ENCODE measurements around the gene NOTCH1. TPM values are rescaled to one million over a fixed set of nuclear protein-coding genes. Genes with fewer than 3 reads are reported as not detected.

Gene NOTCH1
- total and polyA plus RNA-seq, 5 donors from 2014 or later, result 1.2 to 52.3 (median 1.6) TPM

GRCh38 chr9:136550439-136551289 is 4.8 kb upstream of the NOTCH1 start:
- Mint-ChIP-seq H3K27me3 (peaks cover 6% of the 10 kb centered on the region), H3K27ac (no peak overlapping the region), H3K4me1 (peaks cover 0 to 19% (median 5%) of the 10 kb centered on the region in 4 donors), H3K4me3 (no peak overlapping the region), H3K36me3 (no peaks in the 10 kb centered on the region), H3K9me3 (no peaks in the 10 kb centered on the region)
- Histone ChIP-seq H3K4me3 (ENCODE audit: low read depth, low read length) (no peak overlapping the region), H3K9me3 (ENCODE audit: control insufficient read depth in 2 of 2, low read length in 2 of 2) (no peaks in the 10 kb centered on the region), H3K4me1 (ENCODE audit: control insufficient read depth, insufficient read depth, low read length, poor library complexity, severe bottlenecking) (peaks cover 21% of the 10 kb centered on the region), H3K27ac (ENCODE audit: insufficient read depth, low read length, poor library complexity, severe bottlenecking) (no peak overlapping the region), H3K27me3 (ENCODE audit: control insufficient read depth, insufficient read depth, low read length) (no peaks in the 10 kb centered on the region), H3K36me3 (ENCODE audit: control insufficient read depth, insufficient read depth, low read length) (no peaks in the 10 kb centered on the region)
- DNase-seq (no peak), ATAC-seq (ENCODE audit: low read depth in 2 of 2) (no peak)

GRCh38 chr9:136549010-136549980 is 3.4 kb upstream of the NOTCH1 start:
- Mint-ChIP-seq H3K27me3 (peaks cover 6% of the 10 kb centered on the region), H3K4me1 (peaks cover 0 to 24% (median 5%) of the 10 kb centered on the region in 4 donors), H3K9me3 (no peaks in the 10 kb centered on the region), H3K4me3 (peak overlapping the region in 2 of 4 donors; percentile 8 to 78), H3K36me3 (no peaks in the 10 kb centered on the region), H3K27ac (no peak overlapping the region)
- Histone ChIP-seq H3K36me3 (ENCODE audit: control insufficient read depth, insufficient read depth, low read length) (no peaks in the 10 kb centered on the region), H3K4me3 (ENCODE audit: low read depth, low read length) (no peak overlapping the region), H3K9me3 (ENCODE audit: control insufficient read depth in 2 of 2, low read length in 2 of 2) (no peaks in the 10 kb centered on the region), H3K4me1 (ENCODE audit: control insufficient read depth, insufficient read depth, low read length, poor library complexity, severe bottlenecking) (peaks cover 30% of the 10 kb centered on the region), H3K27me3 (ENCODE audit: control insufficient read depth, insufficient read depth, low read length) (no peaks in the 10 kb centered on the region), H3K27ac (ENCODE audit: insufficient read depth, low read length, poor library complexity, severe bottlenecking) (no peak overlapping the region)
- no peak for ATAC-seq (ENCODE audit: low read depth in 2 of 2)
- no peak for DNase-seq

- H3K4me1 Mint-ChIP-seq, result peaks cover 0 to 40% (median 10%) of the 10 kb centered on the region in 4 donors
- H3K27ac Mint-ChIP-seq, result peak overlapping the region in 1 of 3 donors; percentile 86
These were observed 1.8 kb upstream of the NOTCH1 start for GRCh38 chr9:136547508-136548215.

GRCh38 chr9:136546697-136547501 is 1.1 kb upstream of the NOTCH1 start:
- H3K27ac Mint-ChIP-seq, result peak overlapping the region in 1 of 3 donors; percentile 62
- no peaks in the 10 kb centered on the region for H3K27me3 ChIP-seq (ENCODE audit: control insufficient read depth, insufficient read depth, low read length)
- H3K4me1 Mint-ChIP-seq, result peaks cover 0 to 37% (median 8%) of the 10 kb centered on the region in 4 donors
- ATAC-seq (ENCODE audit: low read depth in 2 of 2), result peak; percentile 21
- H3K9me3 Mint-ChIP-seq, result no peaks in the 10 kb centered on the region
- H3K4me1 ChIP-seq (ENCODE audit: control insufficient read depth, insufficient read depth, low read length, poor library complexity, severe bottlenecking), result peaks cover 49% of the 10 kb centered on the region
- peak; percentile 34 to 80 (median 45) for DNase-seq
- H3K27ac ChIP-seq (ENCODE audit: insufficient read depth, low read length, poor library complexity, severe bottlenecking), result peak overlapping the region; percentile 33
- H3K4me3 ChIP-seq (ENCODE audit: low read depth, low read length), result no peak overlapping the region
- H3K36me3 ChIP-seq (ENCODE audit: control insufficient read depth, insufficient read depth, low read length), result peaks cover 3% of the 10 kb centered on the region
- no peaks in the 10 kb centered on the region for H3K36me3 Mint-ChIP-seq
- peaks cover under 1% of the 10 kb centered on the region for H3K27me3 Mint-ChIP-seq
- H3K4me3 Mint-ChIP-seq, result peak overlapping the region; percentile 85 to 90 (median 90)
- no peaks in the 10 kb centered on the region for H3K9me3 ChIP-seq (ENCODE audit: control insufficient read depth in 2 of 2, low read length in 2 of 2)

More at GRCh38 chr9:136547508-136548215, 1.8 kb upstream of the NOTCH1 start:
- Histone ChIP-seq H3K4me1 (ENCODE audit: control insufficient read depth, insufficient read depth, low read length, poor library complexity, severe bottlenecking) (peaks cover 45% of the 10 kb centered on the region), H3K27ac (ENCODE audit: insufficient read depth, low read length, poor library complexity, severe bottlenecking) (no peak overlapping the region), H3K4me3 (ENCODE audit: low read depth, low read length) (no peak overlapping the region), H3K36me3 (ENCODE audit: control insufficient read depth, insufficient read depth, low read length) (peaks cover 3% of the 10 kb centered on the region), H3K9me3 (ENCODE audit: control insufficient read depth in 2 of 2, low read length in 2 of 2) (no peaks in the 10 kb centered on the region), H3K27me3 (ENCODE audit: control insufficient read depth, insufficient read depth, low read length) (no peaks in the 10 kb centered on the region)
- ATAC-seq (ENCODE audit: low read depth in 2 of 2) (no peak), DNase-seq (no peak)
- peaks cover 6% of the 10 kb centered on the region for H3K27me3 Mint-ChIP-seq
- no peaks in the 10 kb centered on the region for H3K36me3 Mint-ChIP-seq
- no peaks in the 10 kb centered on the region for H3K9me3 Mint-ChIP-seq
- peak overlapping the region in 3 of 4 donors; percentile 27 to 90 (median 89) for H3K4me3 Mint-ChIP-seq

GRCh38 chr9:136545692-136545964 is 220 bp downstream of the NOTCH1 start:
- peaks cover 53% of the 10 kb centered on the region for H3K4me1 ChIP-seq (ENCODE audit: control insufficient read depth, insufficient read depth, low read length, poor library complexity, severe bottlenecking)
- Mint-ChIP-seq H3K36me3 (no peaks in the 10 kb centered on the region), H3K9me3 (no peaks in the 10 kb centered on the region), H3K27me3 (no peaks in the 10 kb centered on the region), H3K27ac (no peak overlapping the region), H3K4me3 (peak overlapping the region in 1 of 4 donors; percentile 91), H3K4me1 (peaks cover 0 to 43% (median 12%) of the 10 kb centered on the region in 4 donors)
- DNase-seq (no peak), ATAC-seq (ENCODE audit: low read depth in 2 of 2) (no peak)
- H3K9me3 ChIP-seq (ENCODE audit: control insufficient read depth in 2 of 2, low read length in 2 of 2), result no peaks in the 10 kb centered on the region
- peak overlapping the region; percentile 78 for H3K27ac ChIP-seq (ENCODE audit: insufficient read depth, low read length, poor library complexity, severe bottlenecking)
- no peak overlapping the region for H3K4me3 ChIP-seq (ENCODE audit: low read depth, low read length)
- H3K36me3 ChIP-seq (ENCODE audit: control insufficient read depth, insufficient read depth, low read length), result peaks cover 6% of the 10 kb centered on the region
- H3K27me3 ChIP-seq (ENCODE audit: control insufficient read depth, insufficient read depth, low read length), result no peaks in the 10 kb centered on the region

- peak overlapping the region; percentile 20 to 71 (median 20) for H3K27ac Mint-ChIP-seq
- Histone ChIP-seq H3K4me1 (ENCODE audit: control insufficient read depth, insufficient read depth, low read length, poor library complexity, severe bottlenecking) (peaks cover 58% of the 10 kb centered on the region), H3K4me3 (ENCODE audit: low read depth, low read length) (peak overlapping the region; percentile 72), H3K27me3 (ENCODE audit: control insufficient read depth, insufficient read depth, low read length) (no peaks in the 10 kb centered on the region), H3K36me3 (ENCODE audit: control insufficient read depth, insufficient read depth, low read length) (peaks cover 6% of the 10 kb centered on the region), H3K9me3 (ENCODE audit: control insufficient read depth in 2 of 2, low read length in 2 of 2) (no peaks in the 10 kb centered on the region), H3K27ac (ENCODE audit: insufficient read depth, low read length, poor library complexity, severe bottlenecking) (peak overlapping the region; percentile 78)
- H3K4me3 Mint-ChIP-seq, result peak overlapping the region; percentile 76 to 91 (median 89)
- DNase-seq, result peak; percentile 46 to 75 (median 66)
- peak; percentile 14 to 17 for ATAC-seq (ENCODE audit: low read depth in 2 of 2)
- peaks cover 0 to 48% (median 14%) of the 10 kb centered on the region in 4 donors for H3K4me1 Mint-ChIP-seq
- H3K27me3 Mint-ChIP-seq, result no peaks in the 10 kb centered on the region
- no peaks in the 10 kb centered on the region for H3K36me3 Mint-ChIP-seq
- no peaks in the 10 kb centered on the region for H3K9me3 Mint-ChIP-seq
These were observed 720 bp downstream of the NOTCH1 start for GRCh38 chr9:136544964-136545691.
